Measurements from ENCODE around the gene BCDIN3D. TPM values are rescaled to one million over a fixed set of nuclear protein-coding genes. Genes with fewer than 3 reads are reported as not detected.

The BCDIN3D gene
- total and polyA plus RNA-seq, 2 of the 8 experiments (the other 6 are each of a cell fraction or from before 2014, with no cell fraction given) = 1.6 to 2.4 TPM

GRCh38 chr12:49800421-49801140, 42.3 kb downstream of the BCDIN3D start:
- Histone ChIP-seq H2BK120ac (replicated peaks; ENCODE audit: low read depth, low read length) (no peak overlapping the region), H3K56ac (replicated peaks; ENCODE audit: insufficient read length, low read depth, low read length) (no peak overlapping the region), H4K91ac (replicated peaks; ENCODE audit: insufficient read length, low read length) (no peak overlapping the region), H3K18ac (ENCODE audit: extremely low read depth, low read length) (no peak overlapping the region), H3K79me2 (ENCODE audit: control insufficient read depth in 1 of 2, insufficient read depth in 2 of 2, low read length in 2 of 2) (no peaks in the 10 kb centered on the region), H3K4me1 (replicated peaks in 1 of 4; ENCODE audit: control insufficient read depth in 3 of 4, insufficient read depth in 4 of 4, low read length in 3 of 4) (no peaks in the 10 kb centered on the region), H2BK15ac (ENCODE audit: low read length) (no peak overlapping the region), H3K9ac (replicated peaks in 1 of 4; ENCODE audit: extremely low read depth in 1 of 4, low read depth in 3 of 4, low read length in 3 of 4) (no peak overlapping the region), H3K4me3 (ENCODE audit: extremely low read depth in 1 of 4, insufficient read depth in 2 of 4, low read depth in 3 of 4, low read length in 4 of 4) (no peak overlapping the region), H3K9me3 (ENCODE audit: insufficient read depth in 2 of 2, low read depth in 1 of 2, low read length in 1 of 2) (no peaks in the 10 kb centered on the region), H4K20me1 (replicated peaks in 1 of 2; ENCODE audit: control insufficient read depth in 1 of 2, insufficient read depth in 2 of 2, low read length in 2 of 2) (peaks cover 4 to 9% of the 10 kb centered on the region in 2 experiments), H2AFZ (ENCODE audit: low read length) (no peak overlapping the region), H3K36me3 (ENCODE audit: control insufficient read depth in 2 of 4, insufficient read depth in 4 of 4, low read length in 3 of 4) (peaks cover 5 to 46% (median 18%) of the 10 kb centered on the region in 4 experiments), H4K8ac (ENCODE audit: extremely low read depth, insufficient read depth, low read length) (no peak overlapping the region; the same call in 1 of the 2 replicates), H3K79me1 (ENCODE audit: low read depth, low read length) (no peaks in the 10 kb centered on the region), H2BK20ac (ENCODE audit: low read length) (no peak overlapping the region), H3K14ac (ENCODE audit: insufficient read length) (no peak overlapping the region), H3K27me3 (replicated peaks in 1 of 4; ENCODE audit: control insufficient read depth in 3 of 4, extremely low read depth in 1 of 4, insufficient read depth in 3 of 4, low read length in 3 of 4) (no peaks in the 10 kb centered on the region), H2BK5ac (ENCODE audit: low read depth, low read length) (no peak overlapping the region), H3K23me2 (ENCODE audit: low read depth, low read length) (no peaks in the 10 kb centered on the region), H3K4ac (replicated peaks; ENCODE audit: insufficient read length, low read depth, low read length) (no peak overlapping the region), H3K4me2 (ENCODE audit: insufficient read depth in 1 of 2, low read depth in 2 of 2, low read length in 2 of 2) (no peak overlapping the region), H3K23ac (ENCODE audit: insufficient read length) (no peak overlapping the region), H4K5ac (ENCODE audit: insufficient read length, low read depth, low read length) (no peak overlapping the region), H3K27ac (ENCODE audit: low read depth, low read length) (no peak overlapping the region), H2BK12ac (ENCODE audit: low read depth, low read length) (no peak overlapping the region), H2AK5ac (ENCODE audit: low read depth, low read length) (no peak overlapping the region)
- ChIA-PET POLR2A (ENCODE audit: partially characterized antibody) (interaction anchor here (0.6 to 2.1 kb wide), 9 partner anchors 8 to 159 kb away, joined by 3 to 6 read pairs (median 4); partner anchors contain the start of genes NCKAP5L and TMBIM6), CTCF (ENCODE audit: partially characterized antibody) (interaction anchor here (0.7 to 8.1 kb wide), 11 partner anchors 8 to 166 kb away, joined by 3 to 54 read pairs (median 3); partner anchors contain the start of gene NCKAP5L)
- FAIRE-seq (no peak), DNase-seq (ENCODE audit: low read depth in 1 of 2, low spot score in 2 of 2) (no peak)
- WGBS, 2 experiments (ENCODE audit: extremely low coverage in 1 of 2, insufficient coverage in 1 of 2, insufficient read length in 1 of 2, insufficient replicate concordance in 2 of 2, low coverage in 1 of 2, low lambda C conversion rate in 2 of 2, missing lambda C conversion rate in 1 of 2) = 94% methylated on average over 11 of the region's 11 CpGs; no CpG with 5 or more reads in 1 of the 2 experiments
- TF ChIP-seq ATF2 (IDR thresholded peaks at IDR 0.05; ENCODE audit: low read length) (no peak), EP300 (IDR thresholded peaks at IDR 0.05; ENCODE audit: borderline replicate concordance in 1 of 2, low read depth in 2 of 2, low read length in 2 of 2) (no peak), POLR2A (IDR thresholded peaks at IDR 0.05; ENCODE audit: control extremely low read depth in 1 of 2, low read depth in 2 of 2, low read length in 2 of 2) (no peak), EGR1 (IDR thresholded peaks at IDR 0.05; ENCODE audit: borderline replicate concordance, low read depth, low read length) (no peak), CBX5 (IDR thresholded peaks at IDR 0.05; ENCODE audit: low read depth, low read length) (no peak), KDM1A (IDR thresholded peaks at IDR 0.05; ENCODE audit: borderline replicate concordance, low read length) (no peak)

Data from H1 (cell line).